HepG2 (cell line): ENCODE measurements around the gene ATP6V0E1. TPM values are rescaled to one million over a fixed set of nuclear protein-coding genes. Genes with fewer than 3 reads are reported as not detected.

ENCODE experiments used
- ARID4A ChIP-seq: sonication (generic); formaldehyde crosslinking; IDR thresholded peaks from 2 replicates; pipeline ENCODE4 v1.5.0; 2020; ENCODE audit warnings: mild to moderate bottlenecking, missing genetic modification reagents, borderline replicate concordance
- CBX5 ChIP-seq: sonication (generic); formaldehyde crosslinking; IDR thresholded peaks from 2 replicates; pipeline ENCODE4 v1.4.0; 2020; ENCODE audit warnings: missing genetic modification reagents, borderline replicate concordance
- CEBPB ChIP-seq: IDR thresholded peaks from 2 replicates; pipeline ENCODE4 v1.6.1; 2011; ENCODE audit warnings: low read depth, low read length, improper control_type of control experiment, borderline replicate concordance
- FOXO1 ChIP-seq: sonication (generic); formaldehyde crosslinking; IDR thresholded peaks from 2 replicates; pipeline ENCODE4 v1.4.0; 2020; ENCODE audit warnings: missing genetic modification reagents
- GMEB1 ChIP-seq: sonication (generic); formaldehyde crosslinking; IDR thresholded peaks from 2 replicates; pipeline ENCODE4 v1.5.1; 2020; ENCODE audit warnings: missing genetic modification reagents, mild to moderate bottlenecking, borderline replicate concordance
- KDM4B ChIP-seq: sonication (generic); formaldehyde crosslinking; IDR thresholded peaks from 2 replicates; pipeline ENCODE4 v1.4.0; 2020; ENCODE audit warnings: missing genetic modification reagents
- KDM6A ChIP-seq: IDR thresholded peaks from 2 replicates; pipeline ENCODE4 v1.6.1; 2016; ENCODE audit warnings: low read depth
- MIXL1 ChIP-seq: IDR thresholded peaks from 2 replicates; pipeline ENCODE4 v1.6.1; 2016
- RXRA ChIP-seq: sonication (generic); formaldehyde crosslinking; IDR thresholded peaks from 2 replicates; pipeline ENCODE4 v1.5.1; 2020; ENCODE audit warnings: missing genetic modification reagents
- SALL1 ChIP-seq: sonication (generic); formaldehyde crosslinking; IDR thresholded peaks from 2 replicates; pipeline ENCODE4 v1.8.0; 2022; ENCODE audit warnings: mild to moderate bottlenecking, missing genetic modification reagents
- SAP130 ChIP-seq: IDR thresholded peaks from 2 replicates; pipeline ENCODE4 v1.6.1; 2016; ENCODE audit warnings: low read depth
- SOX6 ChIP-seq, 2 experiments: fragments of 450-650 bp in 1 of 2; sonication (generic) in 1 of 2; formaldehyde crosslinking in 1 of 2; IDR thresholded peaks; 2 replicates each; pipeline versions ENCODE4 v1.4.0 to v1.6.1; 2017 to 2020; ENCODE audit warnings: antibody characterized with exemption in 1 of 2, mild to moderate bottlenecking in 1 of 2, missing genetic modification reagents in 1 of 2
- SRSF1 ChIP-seq: fragments of 200-400 bp; formaldehyde crosslinking; optimal IDR thresholded peaks from 2 replicates; pipeline ENCODE3; 2017; ENCODE audit warnings: mild to moderate bottlenecking, low read depth, low read length, moderate library complexity
- TBP ChIP-seq: sonication (generic); formaldehyde crosslinking; IDR thresholded peaks from 2 replicates; pipeline ENCODE4 v1.5.0; 2020; ENCODE audit warnings: missing genetic modification reagents
- TFE3 ChIP-seq: IDR thresholded peaks from 2 replicates; pipeline ENCODE4 v1.6.1; 2016
- YEATS4 ChIP-seq: sonication (generic); formaldehyde crosslinking; IDR thresholded peaks from 2 replicates; pipeline ENCODE4 v1.4.0; 2020; ENCODE audit warnings: missing genetic modification reagents, borderline replicate concordance
- ZBTB25 ChIP-seq: IDR thresholded peaks from 2 replicates; pipeline ENCODE4 v1.6.1; 2018; ENCODE audit warnings: missing genetic modification reagents
- ZBTB3 ChIP-seq: sonication (generic); formaldehyde crosslinking; IDR thresholded peaks from 2 replicates; pipeline ENCODE4 v1.4.0; 2020; ENCODE audit warnings: low read depth, mild to moderate bottlenecking, moderate library complexity, missing genetic modification reagents, borderline replicate concordance
- ZNF460 ChIP-seq: sonication (generic); formaldehyde crosslinking; IDR thresholded peaks from 2 replicates; pipeline ENCODE4 v1.5.1; 2020; ENCODE audit warnings: missing genetic modification reagents, mild to moderate bottlenecking, borderline replicate concordance
- ZNF484 ChIP-seq: sonication (generic); formaldehyde crosslinking; IDR thresholded peaks from 2 replicates; pipeline ENCODE4 v1.5.1; 2020; ENCODE audit warnings: mild to moderate bottlenecking, low read depth, missing genetic modification reagents, borderline replicate concordance
- ZNF589 ChIP-seq: sonication (generic); formaldehyde crosslinking; conservative IDR thresholded peaks from 2 replicates; pipeline ENCODE4 v1.8.0; 2022; ENCODE audit warnings: mild to moderate bottlenecking, moderate library complexity, missing genetic modification reagents
- polyA plus RNA-seq, 8 experiments: library from polyadenylated mRNA; depleted of rRNA in 3 of 8; stranded (reverse) in 7 of 8; unstranded in 1 of 8; fragments of >200 nt; fragmentation: Illumina TruSeq in 4 of 8; extraction: Trizol in 4 of 8; gene quantifications; 2 replicates each; pipeline versions ENCODE4 v1.2.1 to v1.2.3, GENCODE V29; 2011 to 2016; ENCODE audit warnings: low read depth in 4 of 8, missing spikeins in 1 of 8, mixed read lengths in 1 of 8; ENCODE audit not compliant: insufficient read depth in 1 of 8
- total RNA-seq, 5 experiments: library from RNA; depleted of rRNA; stranded (reverse); fragments of >200 nt; fragmentation: Illumina TruSeq; extraction: Trizol; gene quantifications; 2 replicates each; pipeline ENCODE4 v1.2.3, GENCODE V29; 2016; ENCODE audit warnings: low read depth in 1 of 5

The ATP6V0E1 gene
- total and polyA plus RNA-seq, 2 of the 13 experiments (the other 11 are each of a cell fraction or from before 2014, with no cell fraction given) = 143 to 215 TPM

GRCh38 chr5:173015598-173016455, 32.3 kb downstream of the ATP6V0E1 start (continued):
- TF ChIP-seq ZNF460 (CRISPR knock-in tag) (peak; percentile 80; the same call in 1 of the 2 replicates), MIXL1 (no peak), ZBTB3 (CRISPR knock-in tag) (no peak), CBX5 (no peak), ARID4A (CRISPR knock-in tag) (peak; percentile 47; the same call in 1 of the 2 replicates), GMEB1 (CRISPR knock-in tag) (no peak), SALL1 (CRISPR knock-in tag) (peak; percentile 58), ZBTB25 (CRISPR knock-in tag) (no peak), SRSF1 (no peak), ZNF589 (CRISPR knock-in tag) (no peak), KDM6A (CRISPR knock-in tag) (0 out of 2 replicates have a peak, but pooled peaks have one; percentile 53), ZNF484 (CRISPR knock-in tag) (no peak), KDM4B (CRISPR knock-in tag) (no peak), SOX6 (IDR thresholded peaks at IDR 0.05) (no peak), SOX6 (CRISPR knock-in tag; IDR thresholded peaks at IDR 0.05) (peak; percentile 59), FOXO1 (CRISPR knock-in tag) (no peak; the same call in 1 of the 2 replicates), YEATS4 (no peak), CEBPB (no peak), TFE3 (CRISPR knock-in tag) (no peak), TBP (CRISPR knock-in tag) (no peak), RXRA (CRISPR knock-in tag) (peak; percentile 42; the same call in 1 of the 2 replicates), SAP130 (CRISPR knock-in tag) (peak; percentile 62)
